Kidney capillary endothelial cell (primary cell): Measurements from ENCODE around the gene HORMAD2.
"Not testable (repeated sequence)": the region's sequence is repeated elsewhere in the genome, so short reads cannot be mapped to it uniquely, and the experiment has no call there.

Source experiments
- DNase-seq: peaks from one replicate; pipeline ENCODE4 v3.0.0-alpha.2; 2018; ENCODE audit warnings: low spot score

HORMAD2 gene

GRCh38 chr22:30057375-30057774, 22.9 kb upstream of the HORMAD2 start:
- DNase-seq, result no peak

- DNase-seq, result not testable (repeated sequence)
Measured at GRCh38 chr22:30059346-30060020, 20.8 kb upstream of the HORMAD2 start.

DNA sequence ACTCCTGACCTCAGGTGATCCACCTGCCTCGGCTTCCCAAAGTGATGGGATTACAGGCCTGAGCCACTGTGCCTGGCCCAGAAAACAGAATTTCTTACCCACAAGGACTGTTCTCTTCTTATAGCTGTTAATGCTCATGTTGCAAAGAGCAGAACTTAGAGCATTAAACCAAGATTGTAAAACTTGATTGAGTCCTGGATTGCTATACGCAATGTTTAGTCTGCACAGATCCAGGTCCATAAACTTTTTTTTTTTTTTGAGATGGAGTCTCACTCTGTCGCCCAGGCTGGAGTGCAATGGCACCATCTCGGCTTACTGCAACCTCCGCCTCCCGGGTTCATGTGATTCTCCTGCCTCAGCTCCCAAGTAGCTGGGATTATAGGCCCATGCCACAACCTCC, 19.2 kb upstream of the HORMAD2 start:
- DNase-seq, result not testable (repeated sequence)

DNA sequence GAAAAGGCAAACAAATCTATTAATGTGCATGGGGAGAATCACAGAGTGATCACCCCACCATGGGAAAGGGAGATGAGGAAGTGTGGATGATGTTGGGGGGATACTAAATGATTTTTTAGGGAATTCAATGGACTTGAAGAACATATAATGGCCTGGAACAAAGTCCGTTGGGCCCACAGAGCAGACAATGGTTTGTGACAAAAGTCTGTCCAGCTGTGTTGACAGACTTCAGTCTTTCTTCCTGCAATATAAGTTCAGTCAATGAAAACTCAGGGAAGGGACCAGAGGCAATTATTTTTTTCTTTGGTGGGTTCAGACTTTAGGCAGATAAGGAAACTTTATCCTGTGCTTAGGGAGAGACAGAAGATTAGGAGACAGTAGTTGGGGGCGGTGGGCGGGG, 18.0 kb upstream of the HORMAD2 start:
- no peak for DNase-seq

DNA sequence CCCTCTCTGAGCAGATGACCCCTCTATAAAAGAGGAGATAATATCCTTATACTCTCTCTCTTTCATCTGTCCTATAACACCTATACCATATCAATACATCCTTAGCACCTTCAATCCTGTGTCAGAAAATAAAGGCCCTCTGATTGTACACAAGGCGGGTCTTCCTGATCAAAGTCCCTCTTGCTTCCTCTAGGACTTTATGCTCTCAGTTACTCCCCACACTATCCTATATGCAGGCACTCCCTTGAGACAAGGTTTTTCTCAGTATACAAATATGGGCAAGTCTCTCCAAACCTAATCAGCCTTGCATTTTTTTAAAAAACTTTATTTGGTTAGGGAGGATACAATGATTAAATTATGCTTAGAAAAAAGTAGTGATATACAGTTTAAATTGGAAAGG, 17.3 kb upstream of the HORMAD2 start:
- DNase-seq, result no peak

GRCh38 chr22:30064172-30064571, 16.1 kb upstream of the HORMAD2 start:
- DNase-seq, result no peak

DNA sequence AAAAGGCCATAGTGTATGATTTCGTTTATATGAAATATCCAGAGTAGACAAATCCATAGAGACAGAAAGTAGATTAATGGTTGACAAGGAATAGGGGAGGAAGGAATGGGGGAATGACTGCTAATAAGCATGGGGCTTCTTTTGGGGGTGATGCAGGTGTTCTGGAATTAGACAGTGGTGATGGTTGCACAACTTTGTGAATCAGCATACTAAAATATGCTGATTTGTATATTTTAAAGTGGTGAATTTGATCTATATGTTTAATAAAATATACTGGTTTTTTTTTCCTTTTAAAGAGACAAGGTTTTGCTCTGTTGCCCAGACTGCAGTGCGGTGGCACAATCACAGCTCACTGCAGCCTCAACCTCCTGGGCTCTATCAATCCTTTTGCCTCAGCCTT, 6.5 kb upstream of the HORMAD2 start:
- DNase-seq, result no peak

DNA sequence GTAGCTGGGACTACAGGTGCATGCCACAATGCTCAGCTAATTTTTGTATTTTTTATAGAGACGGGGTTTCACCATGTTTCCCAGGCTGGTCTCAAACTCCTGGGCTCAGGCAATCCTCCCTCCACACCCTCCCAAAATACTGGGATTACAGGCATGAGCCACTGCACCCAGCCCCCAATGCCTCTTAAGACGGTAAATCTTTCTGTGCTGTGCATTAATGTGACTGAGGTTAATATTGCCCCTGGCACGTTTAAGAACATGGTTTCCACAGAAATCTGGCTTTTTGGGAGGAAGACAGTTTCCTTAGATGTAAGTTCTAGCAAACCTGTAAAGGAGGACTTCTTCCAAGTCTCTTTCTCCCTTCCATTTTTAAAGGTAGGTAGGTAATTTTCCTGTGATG, 6.1 kb upstream of the HORMAD2 start:
- no peak for DNase-seq

- no peak for DNase-seq
Measured at GRCh38 chr22:30074994-30075393, 5.3 kb upstream of the HORMAD2 start.

DNA sequence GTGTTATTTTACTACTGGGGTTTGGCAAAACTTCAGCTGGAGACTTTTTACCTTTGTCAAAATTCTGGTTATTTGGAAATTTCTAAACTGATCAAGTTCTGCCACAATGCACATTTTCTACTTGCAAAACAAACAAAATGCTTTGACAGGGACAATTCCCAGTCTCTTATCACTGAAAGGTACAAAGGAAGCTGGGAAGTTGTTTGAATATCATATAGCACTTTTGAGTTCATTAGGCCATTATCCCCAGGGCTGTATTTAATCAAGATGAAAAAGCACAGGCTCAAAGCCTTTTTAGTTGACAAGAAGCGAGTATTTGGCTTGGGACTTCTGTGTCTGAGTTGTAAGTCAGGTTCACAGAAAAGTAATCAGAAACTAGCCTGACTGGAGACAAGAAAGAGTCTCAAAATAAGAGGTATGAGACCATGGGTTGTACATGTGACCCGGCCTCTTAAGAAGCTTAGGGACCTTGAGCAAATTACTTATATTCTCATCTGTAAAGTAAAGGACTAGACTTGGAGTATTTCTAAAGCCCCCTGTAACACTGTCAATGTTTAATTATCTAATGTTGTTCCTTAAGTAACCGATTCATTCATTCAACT, 2.9 kb upstream of the HORMAD2 start:
- no peak for DNase-seq

- DNase-seq, result no peak
Measured at GRCh38 chr22:30078320-30079311, 1.6 kb upstream of the HORMAD2 start.

DNA sequence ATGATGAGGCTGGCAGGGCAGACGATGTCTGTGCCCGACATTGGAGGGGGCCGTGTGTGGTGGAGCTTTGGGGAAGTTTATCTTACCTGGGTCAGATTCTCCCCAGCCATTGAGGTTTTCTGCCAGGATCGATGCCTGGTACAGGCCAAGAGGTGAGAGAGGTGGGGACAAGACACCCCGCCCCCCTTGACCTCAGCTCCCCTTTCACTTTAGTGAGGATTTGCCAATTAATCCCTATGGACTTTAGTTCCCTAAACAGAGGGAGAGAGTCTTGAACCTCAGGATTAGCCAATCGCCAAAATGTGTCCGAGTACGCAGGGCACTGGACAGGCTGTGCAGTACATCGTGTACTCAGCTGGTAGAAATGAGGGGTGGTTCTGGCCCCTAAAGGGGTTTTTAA, 541 bp downstream of the HORMAD2 start:
- no peak for DNase-seq

GRCh38 chr22:30086496-30086895, 6.2 kb downstream of the HORMAD2 start:
- DNase-seq, result no peak

- DNase-seq, result not testable (repeated sequence)
Measured at GRCh38 chr22:30087037-30087436, 6.8 kb downstream of the HORMAD2 start.

DNA sequence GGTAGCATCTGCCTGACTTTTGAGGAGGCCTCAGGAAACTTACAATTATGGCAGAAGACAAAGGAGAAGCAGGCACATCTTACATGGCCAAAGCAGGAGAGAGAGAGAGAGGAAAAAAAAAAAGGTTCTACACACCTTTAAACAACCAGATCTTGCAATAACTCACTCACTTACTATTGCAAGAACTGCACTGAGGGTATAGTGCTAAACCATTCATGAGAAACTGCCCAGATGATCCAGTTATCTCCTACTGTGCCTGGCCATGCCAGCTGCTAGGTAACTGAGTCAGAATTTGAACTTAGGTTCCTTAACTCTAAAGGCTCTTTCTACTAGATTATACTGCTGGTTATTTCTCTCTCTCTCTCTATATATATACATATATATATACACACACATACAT, 7.3 kb downstream of the HORMAD2 start:
- DNase-seq, result no peak

DNA sequence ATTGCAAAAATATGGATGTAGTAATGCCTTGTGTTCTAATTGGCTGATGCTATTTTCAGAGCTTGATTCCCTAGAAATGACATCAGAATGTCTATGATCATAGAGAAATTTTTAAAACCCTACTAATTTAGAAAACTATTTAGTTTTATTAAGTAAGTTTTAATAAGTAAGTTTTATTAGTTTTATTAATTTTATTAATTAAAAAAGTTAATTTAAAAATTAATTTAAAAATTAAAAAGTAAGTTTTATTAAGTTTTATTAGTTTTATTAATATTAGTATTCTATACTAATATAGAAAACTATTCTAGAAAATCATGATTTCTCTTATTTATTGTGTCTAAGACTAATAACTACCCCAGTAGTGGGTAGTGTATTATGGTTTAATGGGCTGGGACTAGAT, 8.2 kb downstream of the HORMAD2 start:
- no peak for DNase-seq

- DNase-seq, result no peak
Measured at GRCh38 chr22:30089655-30089974, 9.4 kb downstream of the HORMAD2 start.

- no peak for DNase-seq
Measured at GRCh38 chr22:30092686-30093085, 12.4 kb downstream of the HORMAD2 start.

DNA sequence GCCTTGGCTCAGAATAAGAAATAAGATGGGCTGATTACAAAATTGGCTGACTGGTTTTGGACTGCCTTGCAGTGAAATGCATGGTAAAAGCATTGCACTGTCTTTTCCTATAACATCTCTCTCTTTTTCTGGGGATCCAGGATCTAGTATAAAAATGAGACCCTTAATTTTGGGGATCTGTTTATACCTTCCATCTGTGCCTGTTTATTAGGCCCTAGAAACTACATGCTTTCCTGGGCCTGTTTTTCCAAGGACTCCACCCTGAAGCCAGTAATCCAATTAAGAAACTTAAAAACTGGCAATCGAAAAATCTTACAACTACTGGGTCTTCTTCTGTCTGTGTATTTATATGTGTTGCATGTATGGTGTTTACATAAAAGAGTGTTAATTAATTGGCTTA, 14.5 kb downstream of the HORMAD2 start:
- DNase-seq, result no peak

- DNase-seq, result no peak
Measured at GRCh38 chr22:30097861-30098260, 17.6 kb downstream of the HORMAD2 start.

GRCh38 chr22:30100770-30101169, 20.5 kb downstream of the HORMAD2 start:
- DNase-seq, result not testable (repeated sequence)

DNA sequence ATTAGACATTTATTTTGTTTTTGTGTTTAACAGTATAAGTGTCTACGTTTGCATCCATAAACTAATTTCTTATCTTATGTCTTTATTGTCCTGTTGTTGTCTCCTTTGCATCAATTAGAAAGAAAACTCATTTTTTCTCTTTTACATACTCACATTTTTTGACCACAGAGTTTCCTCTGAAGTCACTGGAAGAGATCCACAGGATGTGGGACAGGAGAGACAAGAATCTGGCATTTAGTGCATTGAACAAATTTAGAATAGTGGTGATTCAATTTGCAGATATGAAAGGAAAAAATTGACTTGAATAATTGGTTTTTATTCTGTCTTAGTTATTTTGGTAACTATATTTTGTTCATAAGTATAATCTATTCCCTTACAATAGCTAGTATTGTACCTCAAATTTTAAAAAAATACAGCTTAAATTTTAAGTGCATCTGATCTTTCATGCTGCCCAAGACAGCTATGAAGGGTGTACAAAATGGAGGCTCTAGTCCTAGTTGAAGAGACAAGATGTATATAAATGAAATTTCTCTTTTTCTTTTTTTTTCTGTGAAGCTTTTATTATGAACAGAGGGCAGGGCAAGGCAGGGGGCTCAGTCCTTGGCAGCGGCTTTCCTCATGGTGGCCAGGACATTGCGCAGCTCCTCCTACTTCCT, 24.4 kb downstream of the HORMAD2 start:
- DNase-seq, result no peak

DNA sequence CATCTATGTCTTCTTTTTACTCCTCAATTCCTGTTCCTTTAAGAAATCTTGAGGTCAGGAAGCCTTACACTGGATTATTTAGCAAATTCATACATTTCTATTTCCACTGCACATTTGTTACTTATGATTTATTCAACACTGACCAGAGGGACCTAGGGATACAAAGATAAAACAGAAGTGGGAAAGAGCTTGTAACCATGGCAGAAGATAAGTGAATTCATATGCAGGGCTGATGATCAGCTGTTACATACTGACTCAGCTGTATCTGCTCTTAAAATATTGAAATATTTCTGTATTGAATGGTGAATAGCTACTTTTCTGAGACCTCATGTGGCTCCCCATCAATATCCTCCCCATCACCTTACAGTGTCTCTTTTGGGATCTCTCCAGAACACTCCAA, 25.2 kb downstream of the HORMAD2 start:
- DNase-seq, result no peak
